Epithelial cell of umbilical artery (primary cell): Measurements from ENCODE around the gene SNX19. TPM values are rescaled to one million over a fixed set of nuclear protein-coding genes. Genes with fewer than 3 reads are reported as not detected.

ENCODE experiments used
- total RNA-seq: library from RNA; depleted of rRNA; stranded (reverse); fragments of >200 nt; gene quantifications from 2 replicates; pipeline ENCODE4 v1.2.3, GENCODE V29; 2014

Gene SNX19
- total RNA-seq = 39.0 and 41.5 TPM in 2 replicates

GRCh38 chr11:130916238-130916855 lies at the start of gene SNX19:
Gene SNX19 (minus strand): TSS chr11:130916479. CDS start chr11:130915939, 540 bp downstream.

